HG03520 (cell line): ENCODE results near the gene EGFL7.

Experiments used
- ATAC-seq: cut with Tn5 transposase; IDR thresholded peaks from one replicate; pipeline ENCODE4 v1.9.1; 2021; ENCODE audit warnings: mild to moderate bottlenecking, moderate library complexity; ENCODE audit not compliant: unreplicated experiment

EGFL7 gene

GRCh38 chr9:136658849-136659535 is 3.7 kb upstream of the EGFL7 start:
- ATAC-seq = no peak

GRCh38 chr9:136659861-136660784 is 2.6 kb upstream of the EGFL7 start:
- ATAC-seq = no peak

- no peak for ATAC-seq
These were observed 1.7 kb upstream of the EGFL7 start for GRCh38 chr9:136660971-136661550.

GRCh38 chr9:136661641-136662325 is 933 bp upstream of the EGFL7 start:
- no peak for ATAC-seq

GRCh38 chr9:136662326-136662655 is 425 bp upstream of the EGFL7 start:
- ATAC-seq = no peak

GRCh38 chr9:136664000-136664915 is 1.5 kb downstream of the EGFL7 start:
- no peak for ATAC-seq

- ATAC-seq = no peak
These were observed 2.5 kb downstream of the EGFL7 start for GRCh38 chr9:136665111-136665703.

GRCh38 chr9:136665704-136666371 is 3.1 kb downstream of the EGFL7 start:
- no peak for ATAC-seq

- ATAC-seq = no peak
These were observed 3.9 kb downstream of the EGFL7 start for GRCh38 chr9:136666372-136667213.

- ATAC-seq = no peak
These were observed 4.7 kb downstream of the EGFL7 start for GRCh38 chr9:136667214-136667939.

- no peak for ATAC-seq
These were observed 5.4 kb downstream of the EGFL7 start for GRCh38 chr9:136667940-136668760.

- no peak for ATAC-seq
These were observed 6.5 kb downstream of the EGFL7 start for GRCh38 chr9:136668983-136669790.

- no peak for ATAC-seq
These were observed 7.2 kb downstream of the EGFL7 start for GRCh38 chr9:136669791-136670464.

- no peak for ATAC-seq
These were observed 8.0 kb downstream of the EGFL7 start for GRCh38 chr9:136670576-136671253.

GRCh38 chr9:136671254-136671614 is 8.5 kb downstream of the EGFL7 start:
- ATAC-seq = no peak
